ENCODE results near the gene ZNF234.

DNA sequence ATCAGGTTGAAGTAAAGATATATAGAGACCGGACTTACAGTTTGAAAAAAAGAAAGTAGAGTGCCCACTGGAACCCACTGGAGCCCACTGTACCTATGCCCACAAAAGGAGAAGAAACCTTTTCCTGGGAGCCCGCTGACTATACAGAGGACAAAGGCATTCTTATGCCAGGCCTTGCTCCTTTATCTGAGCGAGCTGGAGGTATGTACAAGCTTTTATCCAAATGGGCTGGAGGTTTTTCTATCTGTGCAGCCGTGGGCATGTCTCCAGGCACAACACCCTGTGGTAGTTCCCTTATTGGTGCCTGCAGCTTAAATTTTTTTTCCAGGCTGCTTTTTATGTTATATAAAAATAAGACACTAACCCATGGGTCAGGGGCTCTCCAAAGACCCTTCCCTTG is 8.4 kb downstream of the ZNF234 start:
- TF ChIP-seq, protein P1, sequence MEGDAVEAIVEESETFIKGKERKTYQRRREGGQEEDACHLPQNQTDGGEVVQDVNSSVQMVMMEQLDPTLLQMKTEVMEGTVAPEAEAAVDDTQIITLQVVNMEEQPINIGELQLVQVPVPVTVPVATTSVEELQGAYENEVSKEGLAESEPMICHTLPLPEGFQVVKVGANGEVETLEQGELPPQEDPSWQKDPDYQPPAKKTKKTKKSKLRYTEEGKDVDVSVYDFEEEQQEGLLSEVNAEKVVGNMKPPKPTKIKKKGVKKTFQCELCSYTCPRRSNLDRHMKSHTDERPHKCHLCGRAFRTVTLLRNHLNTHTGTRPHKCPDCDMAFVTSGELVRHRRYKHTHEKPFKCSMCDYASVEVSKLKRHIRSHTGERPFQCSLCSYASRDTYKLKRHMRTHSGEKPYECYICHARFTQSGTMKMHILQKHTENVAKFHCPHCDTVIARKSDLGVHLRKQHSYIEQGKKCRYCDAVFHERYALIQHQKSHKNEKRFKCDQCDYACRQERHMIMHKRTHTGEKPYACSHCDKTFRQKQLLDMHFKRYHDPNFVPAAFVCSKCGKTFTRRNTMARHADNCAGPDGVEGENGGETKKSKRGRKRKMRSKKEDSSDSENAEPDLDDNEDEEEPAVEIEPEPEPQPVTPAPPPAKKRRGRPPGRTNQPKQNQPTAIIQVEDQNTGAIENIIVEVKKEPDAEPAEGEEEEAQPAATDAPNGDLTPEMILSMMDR (IDR thresholded peaks at IDR 0.05) = no peak
- TF ChIP-seq POLR2AphosphoS5 (IDR thresholded peaks at IDR 0.05) (no peak), POLR2A (IDR thresholded peaks at IDR 0.05) (no peak), EP300 (IDR thresholded peaks at IDR 0.05) (no peak)
